Right atrium auricular region (tissue), 2 donors: ENCODE data around the gene TMC4. TPM values are rescaled to one million over a fixed set of nuclear protein-coding genes. Genes with fewer than 3 reads are reported as not detected.

Experiments used
- DNase-seq: peaks from one replicate; pipeline ENCODE4 v3.0.0-alpha.2; 2019; ENCODE audit warnings: low spot score
- H3K27ac ChIP-seq, 2 donors: fragments of 200-600 bp; sonication (generic); 1 replicate in 1 of 2; 2 replicates in 1 of 2; pipeline ENCODE4 v1.5.1; 2016 to 2019
- H3K27me3 ChIP-seq, 2 donors: fragments of 200-600 bp; sonication (generic); one replicate each; pipeline versions ENCODE4 v1.5.1 to v1.6.0; 2017 to 2019
- H3K36me3 ChIP-seq: fragments of 200-600 bp; sonication (generic); one replicate; pipeline ENCODE4 v1.5.1; 2016
- H3K4me1 ChIP-seq, 2 donors: fragments of 200-600 bp; sonication (generic); one replicate each; pipeline versions ENCODE4 v1.5.1 to v1.6.0; 2017 to 2019
- H3K4me3 ChIP-seq, 2 donors: fragments of 200-600 bp; sonication (generic); 1 replicate in 1 of 2; 2 replicates in 1 of 2; pipeline ENCODE4 v1.5.1; 2017 to 2019; ENCODE audit warnings: mild to moderate bottlenecking in 1 of 2, moderate library complexity in 1 of 2
- H3K9me3 ChIP-seq, 2 donors: fragments of 200-600 bp; sonication (generic); one replicate each; pipeline ENCODE4 v1.5.1; 2019
- CTCF ChIP-seq, 2 donors: fragments of 200-600 bp; sonication (generic); IDR thresholded peaks; one replicate each; pipeline ENCODE4 v1.5.1; 2019; ENCODE audit warnings: antibody characterized with exemption in 2 of 2
- total RNA-seq, 2 donors: library from RNA; depleted of rRNA; stranded (reverse); fragments of >200 nt; gene quantifications; one replicate each; pipeline ENCODE4 v1.1.0, GENCODE V29; 2016

The TMC4 gene
- total RNA-seq, 2 donors from 2014 or later, result 1.7 to 2.8 TPM

GRCh38 chr19:54145541-54146158, 27.3 kb downstream of the TMC4 start:
- DNase-seq, result no peak

GRCh38 chr19:54142166-54142780, 30.7 kb downstream of the TMC4 start:
- Histone ChIP-seq H3K36me3 (peaks cover 49% of the 10 kb centered on the region), H3K27ac (no peak overlapping the region), H3K9me3 (no peaks in the 10 kb centered on the region), H3K27me3 (no peaks in the 10 kb centered on the region), H3K4me3 (no peak overlapping the region), H3K4me1 (peaks cover 0 to 41% of the 10 kb centered on the region in 2 donors)
- no peak for DNase-seq
- no peak for TF ChIP-seq CTCF (IDR thresholded peaks at IDR 0.05)

More at GRCh38 chr19:54145541-54146158, 27.3 kb downstream of the TMC4 start:
- Histone ChIP-seq H3K36me3 (peaks cover 81% of the 10 kb centered on the region), H3K27me3 (no peaks in the 10 kb centered on the region), H3K4me1 (peaks cover 0 to 27% of the 10 kb centered on the region in 2 donors), H3K27ac (no peak overlapping the region), H3K9me3 (no peaks in the 10 kb centered on the region), H3K4me3 (no peak overlapping the region)
- no peak for TF ChIP-seq CTCF (IDR thresholded peaks at IDR 0.05)

DNA sequence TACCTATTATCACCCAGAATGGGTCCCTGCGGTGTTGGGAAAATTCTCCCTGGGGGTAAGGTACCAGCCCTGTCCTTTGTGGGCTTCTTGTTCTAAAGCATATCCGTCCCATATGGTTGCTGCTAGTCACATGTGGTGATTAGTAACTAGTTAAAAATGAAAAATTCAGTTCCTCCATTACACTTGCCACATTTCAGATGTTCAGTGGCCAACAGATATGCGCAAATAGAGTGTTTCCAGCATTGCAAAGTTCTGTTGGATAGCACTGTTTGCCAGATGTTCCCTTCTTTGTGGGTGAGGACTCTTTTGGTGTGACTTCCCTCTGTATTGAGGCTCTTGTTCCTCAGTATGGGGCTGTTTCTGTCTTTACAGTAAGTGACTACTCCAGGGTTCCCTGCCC, 31.6 kb downstream of the TMC4 start:
- H3K9me3 ChIP-seq, result no peaks in the 10 kb centered on the region
- peaks cover 0 to 37% of the 10 kb centered on the region in 2 donors for H3K4me1 ChIP-seq
- no peak overlapping the region for H3K4me3 ChIP-seq
- H3K27ac ChIP-seq, result no peak overlapping the region
- H3K36me3 ChIP-seq, result peaks cover 40% of the 10 kb centered on the region
- H3K27me3 ChIP-seq, result no peaks in the 10 kb centered on the region
- DNase-seq, result no peak
- TF ChIP-seq CTCF (IDR thresholded peaks at IDR 0.05), result no peak

GRCh38 chr19:54138489-54139256, 34.3 kb downstream of the TMC4 start:
- TF ChIP-seq CTCF (IDR thresholded peaks at IDR 0.05), result no peak
- Histone ChIP-seq H3K36me3 (peaks cover 13% of the 10 kb centered on the region), H3K27me3 (no peaks in the 10 kb centered on the region), H3K4me3 (peak overlapping the region; percentile 97 to 99), H3K9me3 (no peaks in the 10 kb centered on the region), H3K27ac (peak overlapping the region; percentile 92 to 97), H3K4me1 (peaks cover 0 to 44% of the 10 kb centered on the region in 2 donors)
- no peak for DNase-seq

DNA sequence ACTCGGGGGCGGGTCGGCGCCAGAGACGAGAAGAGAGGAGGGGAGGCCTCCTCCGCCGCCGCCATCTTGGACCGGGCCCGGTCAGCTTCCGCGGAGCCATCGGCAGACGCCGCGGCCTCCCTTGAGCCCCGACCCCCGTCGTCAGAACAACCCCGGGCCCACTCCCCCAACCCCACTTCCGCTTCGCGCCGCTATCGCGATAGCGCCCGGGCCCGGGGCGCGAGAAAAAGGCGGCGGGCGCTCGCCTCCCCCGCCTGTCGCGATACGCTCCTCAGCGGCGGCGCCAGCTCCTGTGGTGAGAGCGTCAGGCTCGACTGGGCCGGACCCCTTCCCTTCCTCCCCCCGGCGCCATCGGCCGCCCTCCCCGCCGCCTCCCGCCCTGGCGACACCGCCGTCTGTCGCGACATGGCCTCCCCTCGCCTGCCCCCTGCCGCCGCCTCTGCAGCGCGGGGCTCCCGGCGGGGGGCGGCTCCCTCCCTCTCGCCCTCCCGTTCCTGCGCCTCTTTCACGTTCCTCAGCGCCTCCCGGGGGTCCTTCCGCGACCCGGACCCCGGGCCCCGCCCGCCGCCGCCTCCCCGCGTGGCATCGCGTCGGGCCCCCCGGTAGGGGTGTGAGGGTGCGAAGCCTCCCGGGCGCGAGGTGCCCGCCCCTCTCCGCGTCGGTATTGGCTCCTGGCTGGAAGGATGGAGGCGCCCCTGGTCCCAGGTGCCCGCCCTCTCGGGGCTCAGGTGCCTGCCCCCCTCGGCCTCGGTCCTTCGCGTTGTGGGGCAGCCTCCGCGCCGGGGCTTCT, 35.1 kb downstream of the TMC4 start, which contains the start of gene CNOT3:
Gene CNOT3, plus strand, starts transcription at position 64 of the 790 bp plus-strand sequence. CDS start 5,217 bp downstream, outside the sequence.
- Histone ChIP-seq H3K9me3 (no peaks in the 10 kb centered on the region), H3K27me3 (no peaks in the 10 kb centered on the region), H3K4me3 (peak within 1 kb of the TSS; percentile 97 to 99), H3K4me1 (peaks cover 0 to 44% of the 10 kb centered on the region in 2 donors), H3K36me3 (peaks cover 5% of the 10 kb centered on the region), H3K27ac (peak within 1 kb of the TSS; percentile 92 to 97)
- TF ChIP-seq CTCF (IDR thresholded peaks at IDR 0.05), result peak in 1 of 2 donors; percentile 13
- no peak for DNase-seq
